Gastroesophageal sphincter (tissue), 3 donors: ENCODE results near the gene NRXN2.

Source experiments
- EP300 ChIP-seq: sonication (generic); formaldehyde crosslinking; IDR thresholded peaks from one replicate; pipeline ENCODE4 v1.6.1; 2017; ENCODE audit warnings: antibody characterized with exemption, mild to moderate bottlenecking
- TF ChIP-seq, protein P1 (sequence below), 4 experiments: fragments of 200-600 bp in 2 of 4; fragments of 450-650 bp in 2 of 4; sonication (generic) in 1 of 4; IDR thresholded peaks; one replicate each; pipeline ENCODE4 v1.5.1; 2017 to 2019; ENCODE audit warnings: antibody characterized with exemption in 4 of 4, mild to moderate bottlenecking in 2 of 4, moderate library complexity in 2 of 4

DNA sequence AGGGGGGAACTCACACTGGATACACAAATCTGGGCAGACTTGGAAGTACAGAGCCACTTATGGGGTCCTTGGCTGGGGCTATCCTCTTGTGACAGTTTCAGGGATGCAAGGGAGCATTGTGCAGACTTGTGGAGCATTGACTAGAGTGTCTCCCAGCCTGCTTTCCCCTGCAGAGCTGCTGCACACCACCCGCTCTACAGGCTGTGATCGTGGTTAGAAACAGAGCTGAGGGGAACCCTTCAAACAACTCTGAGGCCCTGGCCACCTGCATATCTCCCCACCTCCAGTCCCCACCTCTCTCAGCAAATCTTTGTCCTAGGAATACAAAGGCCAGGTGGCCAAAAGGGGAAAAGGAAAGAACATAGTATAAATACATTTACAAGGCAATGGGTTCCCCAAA is 64.7 kb downstream of the NRXN2 start:
- TF ChIP-seq EP300 = no peak
- TF ChIP-seq, protein P1, sequence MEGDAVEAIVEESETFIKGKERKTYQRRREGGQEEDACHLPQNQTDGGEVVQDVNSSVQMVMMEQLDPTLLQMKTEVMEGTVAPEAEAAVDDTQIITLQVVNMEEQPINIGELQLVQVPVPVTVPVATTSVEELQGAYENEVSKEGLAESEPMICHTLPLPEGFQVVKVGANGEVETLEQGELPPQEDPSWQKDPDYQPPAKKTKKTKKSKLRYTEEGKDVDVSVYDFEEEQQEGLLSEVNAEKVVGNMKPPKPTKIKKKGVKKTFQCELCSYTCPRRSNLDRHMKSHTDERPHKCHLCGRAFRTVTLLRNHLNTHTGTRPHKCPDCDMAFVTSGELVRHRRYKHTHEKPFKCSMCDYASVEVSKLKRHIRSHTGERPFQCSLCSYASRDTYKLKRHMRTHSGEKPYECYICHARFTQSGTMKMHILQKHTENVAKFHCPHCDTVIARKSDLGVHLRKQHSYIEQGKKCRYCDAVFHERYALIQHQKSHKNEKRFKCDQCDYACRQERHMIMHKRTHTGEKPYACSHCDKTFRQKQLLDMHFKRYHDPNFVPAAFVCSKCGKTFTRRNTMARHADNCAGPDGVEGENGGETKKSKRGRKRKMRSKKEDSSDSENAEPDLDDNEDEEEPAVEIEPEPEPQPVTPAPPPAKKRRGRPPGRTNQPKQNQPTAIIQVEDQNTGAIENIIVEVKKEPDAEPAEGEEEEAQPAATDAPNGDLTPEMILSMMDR (IDR thresholded peaks at IDR 0.05) = no peak
